AML-193 (cell line): Measurements from ENCODE around the gene MSI2.
"Not testable (repeated sequence)": the region's sequence is repeated elsewhere in the genome, so short reads cannot be mapped to it uniquely, and the experiment has no call there.

ENCODE experiments used
- DNase-seq, 2 experiments: peaks; one replicate each; lab custom pipeline; 2025; lab: John Stamatoyannopoulos, UW

Gene MSI2

DNA sequence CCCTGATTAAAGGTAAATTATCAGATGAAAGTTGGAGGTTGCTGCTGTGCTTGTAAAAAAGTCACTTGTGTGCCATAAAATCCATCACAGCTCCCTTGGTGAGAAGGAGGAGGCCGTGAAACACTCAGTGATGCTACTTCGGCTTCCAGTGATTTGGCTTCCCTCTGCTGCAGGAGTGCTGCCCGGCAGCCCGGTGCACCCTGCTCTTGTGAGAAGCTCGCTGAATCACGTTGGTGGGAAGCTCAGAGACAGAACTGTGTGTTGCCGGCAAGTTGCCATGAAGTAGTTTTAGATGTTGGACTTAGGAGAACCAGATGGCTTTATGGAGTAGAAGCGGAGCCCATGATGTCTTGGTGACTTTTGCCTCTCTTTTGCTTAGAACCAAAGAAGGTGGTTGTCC, 33.3 kb downstream of the MSI2 start:
- DNase-seq = no peak

DNA sequence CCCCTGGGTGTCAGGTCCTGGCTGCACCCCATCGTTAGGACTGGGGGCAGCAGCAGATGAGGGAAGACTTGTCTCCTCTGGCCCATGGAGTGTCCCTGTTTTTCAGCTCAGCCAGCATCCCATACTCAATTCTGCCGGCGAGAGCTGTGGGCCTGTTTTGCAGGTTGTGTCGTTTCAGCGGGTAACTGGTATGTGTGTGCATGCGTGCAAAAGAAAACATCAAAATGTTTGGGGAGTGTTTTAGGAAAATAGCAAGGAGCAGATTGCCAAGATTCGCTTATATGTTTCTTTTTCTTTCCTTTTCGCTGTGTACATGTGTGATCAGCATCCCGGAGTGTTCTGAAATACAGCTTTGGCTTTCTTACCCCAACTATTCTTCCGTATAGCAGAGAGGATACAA, 34.7 kb downstream of the MSI2 start:
- DNase-seq = no peak

DNA sequence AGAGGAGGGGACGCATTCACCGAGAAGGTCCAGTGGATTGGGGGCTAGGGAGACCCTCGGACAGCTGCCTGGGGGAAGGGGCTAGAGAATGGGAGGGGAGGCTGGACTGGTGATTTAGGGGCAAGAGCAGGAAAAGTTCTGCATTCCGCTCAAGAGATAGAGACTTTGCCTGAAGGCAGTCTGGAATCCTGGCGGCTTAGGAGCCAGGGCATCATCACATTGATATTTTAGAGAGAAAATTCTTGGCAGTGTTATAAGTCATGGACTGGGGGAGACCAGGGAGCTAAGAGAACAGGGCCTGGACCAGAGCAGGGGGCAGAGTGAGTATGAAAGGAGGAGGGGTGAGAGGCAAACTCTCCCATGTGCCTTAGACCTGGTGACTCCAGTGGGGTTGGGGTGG, 35.8 kb downstream of the MSI2 start:
- DNase-seq = no peak

- DNase-seq = no peak
Measured at GRCh38 chr17:57293077-57293476, 36.8 kb downstream of the MSI2 start.

DNA sequence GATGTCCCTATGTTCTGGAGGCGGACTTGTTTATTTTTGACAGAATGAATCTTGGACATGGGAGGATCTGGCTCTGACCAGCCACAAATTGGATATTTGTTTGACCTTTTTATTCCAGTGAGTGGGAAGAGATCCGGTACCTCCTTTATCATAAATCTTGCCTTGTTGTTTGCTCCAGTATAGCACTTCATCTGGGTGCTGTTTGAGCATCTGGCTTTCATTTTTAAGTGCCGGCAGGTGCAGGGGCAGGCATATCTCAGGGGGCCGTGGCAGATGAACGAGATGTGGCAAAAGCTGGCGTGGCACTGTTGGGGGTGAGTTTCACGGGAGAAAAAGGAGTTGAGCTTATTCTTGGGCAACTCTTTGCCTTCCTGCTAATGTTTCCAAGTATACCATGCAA, 37.8 kb downstream of the MSI2 start:
- DNase-seq = no peak

DNA sequence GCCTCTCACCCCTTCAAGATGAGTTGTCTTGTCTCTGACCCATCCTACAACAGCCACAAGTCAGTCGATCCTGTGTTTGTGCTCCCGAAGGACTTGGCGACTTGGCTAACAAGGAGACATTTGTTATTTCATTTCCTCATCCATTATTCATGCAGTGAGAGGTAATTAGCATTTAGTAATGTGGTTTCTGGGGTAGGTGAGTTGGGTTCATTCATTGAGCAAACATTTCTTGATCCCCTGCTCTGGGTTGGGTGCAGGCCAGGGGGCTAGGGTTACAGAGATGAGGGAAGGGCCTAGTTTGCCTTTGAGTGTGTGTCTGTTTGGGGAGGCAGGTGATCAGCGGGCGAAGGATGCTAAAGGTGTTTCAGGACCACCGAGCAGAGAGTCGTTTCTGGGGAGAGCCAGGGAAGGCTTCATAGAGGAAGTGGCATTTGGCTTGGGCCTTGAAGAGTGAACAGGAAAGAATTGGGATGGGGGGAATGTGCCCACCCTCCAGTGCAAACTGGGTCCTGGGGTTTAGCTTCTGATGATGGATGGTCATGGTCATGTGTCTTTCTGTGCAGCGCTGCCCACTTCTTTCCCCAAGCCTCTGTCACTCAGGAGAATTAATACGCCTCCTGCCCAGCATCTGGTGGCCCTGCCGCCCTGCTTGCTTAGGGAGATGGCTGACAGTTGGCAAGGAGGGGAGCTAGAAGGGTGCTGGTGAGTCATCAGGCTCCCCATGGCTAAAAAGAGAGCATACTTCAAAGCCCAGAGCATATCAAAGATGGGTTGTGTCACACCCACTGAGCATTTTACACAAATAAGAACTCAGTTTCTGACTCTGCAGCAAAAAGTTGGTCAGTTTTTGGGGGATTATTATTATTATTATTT, 38.5 kb downstream of the MSI2 start:
- no peak for DNase-seq

GRCh38 chr17:57295526-57296023, 39.3 kb downstream of the MSI2 start:
- no peak for DNase-seq

- DNase-seq = no peak
Measured at GRCh38 chr17:57296231-57296630, 39.9 kb downstream of the MSI2 start.

DNA sequence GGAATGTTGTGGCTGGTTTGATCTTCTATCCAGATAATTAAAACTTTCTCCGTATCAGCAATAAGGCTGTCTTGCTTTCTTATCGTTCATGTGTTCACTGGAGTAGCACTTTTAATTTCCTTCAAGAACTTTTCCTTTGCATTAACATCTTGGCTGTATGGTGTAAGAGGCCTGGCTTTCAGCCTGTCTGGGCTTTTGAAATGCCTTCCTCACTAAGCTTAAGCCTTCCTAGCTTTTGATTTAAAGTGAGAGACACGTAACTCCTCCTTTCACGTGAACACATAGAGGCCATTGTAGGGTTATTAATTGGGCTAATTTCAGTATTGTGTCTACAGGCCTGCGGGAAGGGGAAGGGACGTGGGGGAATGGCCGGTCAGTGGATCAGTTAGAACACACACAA, 42.9 kb downstream of the MSI2 start:
- DNase-seq = no peak

- not testable (repeated sequence) for DNase-seq
Measured at GRCh38 chr17:57300592-57300991, 44.3 kb downstream of the MSI2 start.

DNA sequence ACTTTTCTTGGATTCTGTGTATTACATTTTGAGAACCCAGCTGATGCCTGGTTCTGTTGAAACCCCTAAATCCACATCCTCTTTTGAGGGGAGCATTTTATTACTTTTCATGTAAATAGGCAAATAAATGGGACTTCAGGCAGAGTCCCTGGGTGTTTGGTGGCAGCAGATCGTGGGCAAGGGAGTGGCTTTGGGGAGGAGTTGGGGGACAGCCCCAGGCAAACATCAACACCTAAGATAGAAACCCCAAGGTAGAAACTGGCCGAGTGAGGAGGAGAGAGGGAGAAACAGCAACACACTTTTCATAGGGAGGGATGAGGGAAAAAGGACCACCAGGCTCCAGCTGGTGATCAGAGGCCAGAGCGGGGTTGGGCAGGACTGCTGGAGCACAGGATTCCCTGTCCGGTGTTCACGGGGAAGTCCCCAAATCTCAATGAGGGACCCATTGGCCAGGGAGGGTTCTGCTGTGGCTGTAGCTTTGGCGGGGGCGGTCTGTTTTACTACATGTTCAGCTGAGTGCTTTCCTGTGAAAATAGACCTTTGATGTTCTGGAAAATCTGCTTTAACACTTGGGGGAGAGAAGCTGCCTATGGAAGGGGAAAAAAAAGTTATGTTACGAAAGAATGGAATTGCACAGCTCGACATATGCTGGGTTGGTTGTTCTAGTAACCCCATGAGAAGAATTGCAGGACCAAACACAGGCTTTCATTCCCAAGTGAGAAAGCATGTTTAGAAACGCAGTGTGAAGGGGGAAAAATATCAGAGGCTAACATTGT, 46.6 kb downstream of the MSI2 start:
- DNase-seq = no peak

GRCh38 chr17:57305144-57305728, 48.9 kb downstream of the MSI2 start:
- no peak for DNase-seq

- no peak for DNase-seq
Measured at GRCh38 chr17:57305908-57306504, 49.7 kb downstream of the MSI2 start.

- no peak for DNase-seq
Measured at GRCh38 chr17:57308543-57309186, 52.3 kb downstream of the MSI2 start.

GRCh38 chr17:57309479-57309878, 53.2 kb downstream of the MSI2 start:
- DNase-seq = no peak

DNA sequence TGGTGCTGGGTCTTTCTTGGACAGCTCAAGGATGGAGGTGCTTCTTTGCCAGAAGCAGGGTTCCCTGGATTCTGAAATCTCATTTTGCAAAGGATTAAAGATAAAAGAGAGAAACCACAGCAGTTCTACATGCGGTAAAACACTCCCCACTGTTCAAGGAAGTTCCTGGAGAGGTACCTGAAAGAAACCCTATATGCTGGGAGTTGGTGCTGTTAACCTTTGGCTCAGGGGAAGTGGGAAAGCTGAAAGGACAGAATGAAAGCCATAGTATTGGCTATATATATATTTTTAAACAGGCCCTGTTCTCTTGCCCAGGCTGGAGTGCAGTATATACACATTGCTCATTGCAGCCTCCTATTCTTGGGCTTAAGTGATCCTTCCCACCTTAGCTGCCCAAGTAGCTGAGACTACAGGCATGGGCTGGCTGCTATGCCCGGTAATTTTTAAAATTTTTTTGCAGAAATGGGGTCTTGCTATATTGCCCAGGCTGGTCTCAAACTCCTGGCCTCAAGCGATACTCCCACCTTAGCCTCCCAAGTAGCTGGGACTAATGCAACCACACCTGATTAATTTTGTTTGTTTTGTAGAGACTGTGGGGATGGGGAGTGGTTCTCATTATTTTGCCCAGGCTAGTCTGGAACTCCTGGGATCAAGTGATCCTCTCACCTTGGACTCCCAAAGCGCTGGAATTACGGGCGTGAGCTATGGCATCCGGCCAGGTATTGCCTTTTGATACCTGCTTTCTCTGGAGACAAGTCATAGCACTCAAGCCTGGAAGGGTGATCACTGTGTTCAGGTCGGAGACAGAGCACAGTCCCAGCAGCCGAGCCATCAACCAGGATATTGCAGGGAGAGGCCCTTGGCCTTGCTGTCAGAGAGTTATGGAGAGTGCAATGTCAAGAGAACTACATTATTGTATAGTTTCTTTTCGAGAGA, 55.2 kb downstream of the MSI2 start:
- DNase-seq = no peak

- DNase-seq = peak in 1 of 2 experiments; percentile 27
Measured at GRCh38 chr17:57312242-57312641, 55.9 kb downstream of the MSI2 start.

DNA sequence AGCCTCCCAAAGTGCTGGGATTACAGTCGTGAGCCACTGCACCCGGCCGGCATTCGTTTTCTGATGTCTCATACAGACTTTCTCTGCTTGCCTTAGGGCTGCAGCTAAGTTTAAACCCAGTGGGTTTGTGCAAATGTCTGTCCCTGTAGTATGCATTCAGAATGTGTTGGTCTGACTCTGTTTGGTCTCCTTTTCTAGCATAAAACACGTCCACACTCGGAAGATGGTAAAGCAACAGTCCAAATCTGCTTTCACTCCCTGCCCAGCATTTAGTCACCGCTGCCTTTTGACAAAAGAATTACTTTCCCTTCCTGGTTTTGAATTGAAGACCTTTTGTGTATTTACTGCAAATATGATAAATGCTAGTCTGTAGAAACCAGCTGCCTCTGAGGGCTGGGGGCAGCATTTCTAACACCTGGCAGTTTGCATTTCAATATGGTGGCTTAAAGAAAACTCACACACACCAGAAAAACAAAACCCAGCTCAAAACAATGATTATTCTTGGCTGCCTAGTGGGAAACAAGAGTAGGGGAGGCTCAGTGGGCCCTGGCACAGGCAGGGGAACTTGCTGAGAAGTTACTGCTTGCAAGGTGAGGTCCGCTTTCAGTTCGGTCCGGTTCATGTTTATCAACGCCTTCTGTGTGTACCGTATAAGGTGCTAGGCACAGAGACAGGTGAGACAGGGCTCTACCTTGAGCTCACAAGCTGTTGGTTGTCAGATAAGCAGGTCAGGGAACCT, 56.9 kb downstream of the MSI2 start:
- no peak for DNase-seq

- no peak for DNase-seq
Measured at GRCh38 chr17:57315061-57316015, 59.0 kb downstream of the MSI2 start.
